ENCODE data around the gene SMYD3. TPM values are rescaled to one million over a fixed set of nuclear protein-coding genes. Genes with fewer than 3 reads are reported as not detected.
A peak's percentile ranks its signal among the peaks of the same experiment; 100 is the strongest.

Gene SMYD3
- total and polyA plus RNA-seq, 9 of the 15 experiments (the other 6 are each of a cell fraction or from before 2014, with no cell fraction given): 128 to 440 (median 197) TPM

DNA sequence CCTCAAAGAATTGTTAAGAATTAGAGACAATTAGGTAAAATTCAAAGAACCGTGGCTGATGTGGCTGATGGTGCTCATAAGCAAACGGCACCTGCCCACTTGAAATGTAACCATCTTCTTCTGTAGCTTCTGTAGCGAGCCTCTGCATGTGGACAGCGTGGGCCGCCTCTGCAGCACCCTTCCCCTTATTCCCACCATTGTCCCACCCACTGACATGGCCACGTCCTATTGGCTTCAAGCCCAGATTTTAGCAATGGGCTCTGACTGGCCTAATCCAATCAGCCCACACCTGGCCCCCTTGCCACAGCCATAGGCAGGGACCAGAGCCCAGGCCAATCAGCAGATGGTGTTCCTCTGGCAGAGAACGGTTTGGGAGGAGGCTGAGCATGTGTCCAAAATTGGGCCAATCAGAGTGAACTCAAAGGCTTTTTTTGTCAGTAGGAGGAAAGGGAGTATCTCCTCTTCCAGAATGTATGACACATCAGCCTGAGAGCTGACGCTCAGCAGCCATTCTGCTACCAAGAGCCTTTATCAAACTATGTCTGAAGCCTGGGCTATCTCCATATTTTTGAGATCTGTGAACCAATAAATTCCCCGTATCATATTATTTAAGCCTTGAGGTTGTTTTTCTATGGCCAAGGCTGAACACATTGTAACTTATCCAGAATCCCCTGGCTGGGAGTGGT lies 518.5 kb downstream of the SMYD3 start (continued):
- TF ChIP-seq ZNF133 (CRISPR knock-in tag; IDR thresholded peaks at IDR 0.05) (no peak), YY1 (IDR thresholded peaks at IDR 0.05; ENCODE audit: borderline replicate concordance in 1 of 3, control insufficient read depth in 1 of 3, extremely low read depth in 1 of 3, insufficient read depth in 3 of 3, insufficient read length in 1 of 3, insufficient replicate concordance in 2 of 3, low read depth in 1 of 3, low read length in 2 of 3) (peak in 2 of 3 experiments; percentile 61 to 62), ZNF134 (CRISPR knock-in tag; conservative IDR thresholded peaks at IDR 0.05) (no peak), SIN3A (IDR thresholded peaks at IDR 0.05; ENCODE audit: borderline replicate concordance in 2 of 2, control insufficient read depth in 1 of 2, low read depth in 2 of 2, low read length in 2 of 2) (peak in 1 of 2 experiments; percentile 81; a peak in 2 of 4 replicates), ZNF707 (CRISPR knock-in tag; conservative IDR thresholded peaks at IDR 0.05) (no peak), ZZZ3 (IDR thresholded peaks at IDR 0.05) (no peak), ZNF197 (CRISPR knock-in tag; IDR thresholded peaks at IDR 0.05; ENCODE audit: low read depth) (0 out of 2 replicates have a peak, but pooled peaks have one; percentile 55), FOXA1 (IDR thresholded peaks at IDR 0.05; ENCODE audit: borderline replicate concordance) (no peak), NR2F6 (CRISPR knock-in tag; IDR thresholded peaks at IDR 0.05) (no peak), CEBPG (CRISPR knock-in tag; IDR thresholded peaks at IDR 0.05) (0 out of 2 replicates have a peak, but pooled peaks have one; percentile 10), CEBPG (tag; conservative IDR thresholded peaks at IDR 0.05 in 1 of 2, IDR thresholded peaks at IDR 0.05 in 1 of 2) (no peak), ZBED1 (IDR thresholded peaks at IDR 0.05) (peak; percentile 76; the same call in 1 of the 2 replicates), ATF1 (CRISPR knock-in tag; IDR thresholded peaks at IDR 0.05) (no peak), ATF1 (tag; IDR thresholded peaks at IDR 0.05) (peak; percentile 89), MECOM (CRISPR knock-in tag; IDR thresholded peaks at IDR 0.05) (peak; percentile 37; the same call in 1 of the 2 replicates), SRF (CRISPR knock-in tag; IDR thresholded peaks at IDR 0.05) (peak in 1 of 2 experiments; percentile 52; a peak in 1 of 4 replicates), ZNF830 (CRISPR knock-in tag; IDR thresholded peaks at IDR 0.05) (no peak)
- TF ChIP-seq, protein P1, sequence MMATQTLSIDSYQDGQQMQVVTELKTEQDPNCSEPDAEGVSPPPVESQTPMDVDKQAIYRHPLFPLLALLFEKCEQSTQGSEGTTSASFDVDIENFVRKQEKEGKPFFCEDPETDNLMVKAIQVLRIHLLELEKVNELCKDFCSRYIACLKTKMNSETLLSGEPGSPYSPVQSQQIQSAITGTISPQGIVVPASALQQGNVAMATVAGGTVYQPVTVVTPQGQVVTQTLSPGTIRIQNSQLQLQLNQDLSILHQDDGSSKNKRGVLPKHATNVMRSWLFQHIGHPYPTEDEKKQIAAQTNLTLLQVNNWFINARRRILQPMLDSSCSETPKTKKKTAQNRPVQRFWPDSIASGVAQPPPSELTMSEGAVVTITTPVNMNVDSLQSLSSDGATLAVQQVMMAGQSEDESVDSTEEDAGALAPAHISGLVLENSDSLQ (IDR thresholded peaks at IDR 0.05): peak; percentile 89
- TF ChIP-seq, protein P2, sequence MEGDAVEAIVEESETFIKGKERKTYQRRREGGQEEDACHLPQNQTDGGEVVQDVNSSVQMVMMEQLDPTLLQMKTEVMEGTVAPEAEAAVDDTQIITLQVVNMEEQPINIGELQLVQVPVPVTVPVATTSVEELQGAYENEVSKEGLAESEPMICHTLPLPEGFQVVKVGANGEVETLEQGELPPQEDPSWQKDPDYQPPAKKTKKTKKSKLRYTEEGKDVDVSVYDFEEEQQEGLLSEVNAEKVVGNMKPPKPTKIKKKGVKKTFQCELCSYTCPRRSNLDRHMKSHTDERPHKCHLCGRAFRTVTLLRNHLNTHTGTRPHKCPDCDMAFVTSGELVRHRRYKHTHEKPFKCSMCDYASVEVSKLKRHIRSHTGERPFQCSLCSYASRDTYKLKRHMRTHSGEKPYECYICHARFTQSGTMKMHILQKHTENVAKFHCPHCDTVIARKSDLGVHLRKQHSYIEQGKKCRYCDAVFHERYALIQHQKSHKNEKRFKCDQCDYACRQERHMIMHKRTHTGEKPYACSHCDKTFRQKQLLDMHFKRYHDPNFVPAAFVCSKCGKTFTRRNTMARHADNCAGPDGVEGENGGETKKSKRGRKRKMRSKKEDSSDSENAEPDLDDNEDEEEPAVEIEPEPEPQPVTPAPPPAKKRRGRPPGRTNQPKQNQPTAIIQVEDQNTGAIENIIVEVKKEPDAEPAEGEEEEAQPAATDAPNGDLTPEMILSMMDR (IDR thresholded peaks at IDR 0.05 in 2 of 3, conservative IDR thresholded peaks at IDR 0.05 in 1 of 3; ENCODE audit: insufficient read depth in 2 of 3, low read depth in 1 of 3, low read length in 3 of 3): peak in 1 of 3 experiments; percentile 3; a peak in 1 of 6 replicates

All from K562 (cell line).